NCI-H146 treated with DMSO at 0.1 percent for 48 hours (cell line): ENCODE results near the gene CCNF.

Experiments used
- DNase-seq: peaks from one replicate; lab custom pipeline; 2025; ENCODE audit not compliant: unreplicated experiment; lab: John Stamatoyannopoulos, UW

The CCNF gene

GRCh38 chr16:2499890-2500429 lies 70.7 kb downstream of the CCNF start:
- DNase-seq, result no peak

- no peak for DNase-seq
Observed at GRCh38 chr16:2500430-2500917, 71.2 kb downstream of the CCNF start.

- peak; percentile 48 for DNase-seq
Observed at GRCh38 chr16:2500918-2501750, 71.9 kb downstream of the CCNF start.

GRCh38 chr16:2501946-2502895 lies 73.0 kb downstream of the CCNF start:
- no peak for DNase-seq

GRCh38 chr16:2505695-2506094 lies 76.4 kb downstream of the CCNF start:
- DNase-seq, result no peak

GRCh38 chr16:2507052-2507659 lies 77.9 kb downstream of the CCNF start:
- no peak for DNase-seq

- no peak for DNase-seq
Observed at GRCh38 chr16:2507665-2508064, 78.4 kb downstream of the CCNF start.
